Stimulated activated naive CD8-positive, alpha-beta T cell treated with anti-CD3 and anti-CD28 coated beads, Interleukin-15, Interleukin-2, amounts not matched to agents 100 ng/mL and 50 ng/mL, for 24 hours (primary cell): ENCODE measurements around the gene UPF1.
A peak's percentile ranks its signal among the peaks of the same experiment; 100 is the strongest.

Source experiments
- H3K27ac Mint-ChIP-seq: one replicate; pipeline ENCODE4 v1.8.0; 2021; ENCODE audit warnings: mild to moderate bottlenecking, mixed read lengths
- H3K27me3 Mint-ChIP-seq: one replicate; pipeline ENCODE4 v1.8.0; 2021; ENCODE audit warnings: mixed read lengths
- H3K36me3 Mint-ChIP-seq: one replicate; pipeline ENCODE4 v1.8.0; 2021; ENCODE audit warnings: low read depth, mixed read lengths
- H3K4me1 Mint-ChIP-seq: one replicate; pipeline ENCODE4 v1.8.0; 2021; ENCODE audit warnings: low read depth, mixed read lengths
- H3K4me3 Mint-ChIP-seq: one replicate; pipeline ENCODE4 v1.8.0; 2021; ENCODE audit warnings: mild to moderate bottlenecking, mixed read lengths
- H3K9me3 Mint-ChIP-seq: one replicate; pipeline ENCODE4 v1.8.0; 2021; ENCODE audit warnings: mixed read lengths

The UPF1 gene

GRCh38 chr19:18840288-18841267 is 8.8 kb downstream of the UPF1 start:
- H3K4me3 Mint-ChIP-seq, result peak overlapping the region; percentile 5

DNA sequence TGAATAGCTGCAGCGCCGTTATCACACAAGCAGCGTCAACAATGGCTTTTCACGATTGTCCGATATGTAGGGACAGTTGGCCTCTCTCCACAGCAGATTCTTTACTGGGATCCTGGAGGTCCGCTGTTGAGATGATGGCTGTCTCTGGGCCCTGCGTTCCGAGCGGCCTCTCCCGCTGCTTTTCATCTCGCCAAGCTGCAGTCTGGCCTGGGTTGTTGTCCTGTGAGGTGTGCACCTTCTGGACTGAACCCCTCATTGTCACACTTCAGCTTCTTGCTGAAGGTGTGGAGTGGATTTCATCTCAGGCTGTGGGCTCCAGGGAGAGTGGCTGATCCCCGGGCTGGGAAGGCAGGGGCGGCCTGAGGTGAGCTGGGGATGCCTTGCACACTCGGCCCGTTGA is 9.6 kb downstream of the UPF1 start:
- Mint-ChIP-seq H3K27ac (no peak overlapping the region), H3K4me3 (no peak overlapping the region), H3K9me3 (no peaks in the 10 kb centered on the region), H3K27me3 (no peaks in the 10 kb centered on the region), H3K36me3 (peaks cover 41% of the 10 kb centered on the region), H3K4me1 (peaks cover 95% of the 10 kb centered on the region)

More at GRCh38 chr19:18840288-18841267, 8.8 kb downstream of the UPF1 start:
- Mint-ChIP-seq H3K9me3 (no peaks in the 10 kb centered on the region), H3K27me3 (no peaks in the 10 kb centered on the region), H3K4me1 (peaks cover 97% of the 10 kb centered on the region), H3K36me3 (peaks cover 44% of the 10 kb centered on the region), H3K27ac (no peak overlapping the region)

- H3K27ac Mint-ChIP-seq, result peak overlapping the region; percentile 78
- peaks cover 43% of the 10 kb centered on the region for H3K36me3 Mint-ChIP-seq
- no peaks in the 10 kb centered on the region for H3K9me3 Mint-ChIP-seq
- no peaks in the 10 kb centered on the region for H3K27me3 Mint-ChIP-seq
- peaks cover 93% of the 10 kb centered on the region for H3K4me1 Mint-ChIP-seq
- peak overlapping the region; percentile 35 for H3K4me3 Mint-ChIP-seq
Observed at GRCh38 chr19:18842166-18842565, 10.4 kb downstream of the UPF1 start.

DNA sequence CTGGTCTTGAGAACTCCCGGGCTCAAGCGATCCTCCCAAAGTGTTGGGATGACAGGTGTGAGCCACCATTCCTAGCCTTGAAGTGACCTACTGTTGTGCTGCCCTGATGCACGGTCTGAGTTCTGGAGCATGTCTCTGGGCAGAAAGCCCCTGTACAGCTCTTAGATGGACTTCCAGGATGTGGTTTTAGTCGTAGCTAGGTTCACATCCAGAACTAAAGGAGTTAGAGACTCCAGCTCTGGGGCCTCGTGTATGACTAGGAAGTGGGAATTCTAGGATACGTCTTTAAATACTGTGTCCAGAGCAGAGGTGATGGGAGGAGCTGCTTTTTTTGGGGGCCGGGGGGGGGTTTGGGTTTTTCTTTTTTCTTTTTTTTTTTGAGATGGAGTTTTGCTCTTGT is 12.2 kb downstream of the UPF1 start:
- peak overlapping the region; percentile 84 for H3K27ac Mint-ChIP-seq
- H3K4me3 Mint-ChIP-seq, result peak overlapping the region; percentile 73
- peaks cover 46% of the 10 kb centered on the region for H3K36me3 Mint-ChIP-seq
- no peaks in the 10 kb centered on the region for H3K27me3 Mint-ChIP-seq
- H3K4me1 Mint-ChIP-seq, result peaks cover 85% of the 10 kb centered on the region
- H3K9me3 Mint-ChIP-seq, result no peaks in the 10 kb centered on the region

DNA sequence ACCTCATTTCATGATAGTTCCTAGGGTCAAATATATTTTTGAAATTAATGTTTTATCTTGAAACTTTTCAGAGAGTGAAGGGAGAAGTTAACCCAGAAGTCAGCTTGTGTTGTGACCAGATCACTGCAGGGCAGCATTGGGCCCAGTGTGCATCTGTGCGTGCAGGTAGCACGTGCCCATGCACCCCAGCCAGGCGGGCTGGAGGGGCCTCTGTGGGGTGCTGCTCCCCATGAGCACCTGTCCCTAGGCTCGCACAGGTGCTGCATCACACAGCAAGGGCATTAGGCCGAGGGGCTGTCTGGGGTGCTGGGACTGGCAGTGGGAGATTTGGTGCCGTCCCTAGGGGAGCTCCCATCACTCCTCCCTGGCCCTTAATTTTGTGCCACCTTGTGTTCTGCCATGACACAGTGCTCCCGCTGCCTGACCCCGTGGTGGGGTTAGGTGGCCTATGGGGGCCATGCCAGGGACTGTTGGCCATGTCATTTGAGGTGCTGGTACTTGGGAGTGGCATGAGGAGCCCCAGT is 13.1 kb downstream of the UPF1 start:
- no peaks in the 10 kb centered on the region for H3K9me3 Mint-ChIP-seq
- H3K4me3 Mint-ChIP-seq, result no peak overlapping the region
- H3K27me3 Mint-ChIP-seq, result no peaks in the 10 kb centered on the region
- no peak overlapping the region for H3K27ac Mint-ChIP-seq
- peaks cover 47% of the 10 kb centered on the region for H3K36me3 Mint-ChIP-seq
- H3K4me1 Mint-ChIP-seq, result peaks cover 85% of the 10 kb centered on the region

DNA sequence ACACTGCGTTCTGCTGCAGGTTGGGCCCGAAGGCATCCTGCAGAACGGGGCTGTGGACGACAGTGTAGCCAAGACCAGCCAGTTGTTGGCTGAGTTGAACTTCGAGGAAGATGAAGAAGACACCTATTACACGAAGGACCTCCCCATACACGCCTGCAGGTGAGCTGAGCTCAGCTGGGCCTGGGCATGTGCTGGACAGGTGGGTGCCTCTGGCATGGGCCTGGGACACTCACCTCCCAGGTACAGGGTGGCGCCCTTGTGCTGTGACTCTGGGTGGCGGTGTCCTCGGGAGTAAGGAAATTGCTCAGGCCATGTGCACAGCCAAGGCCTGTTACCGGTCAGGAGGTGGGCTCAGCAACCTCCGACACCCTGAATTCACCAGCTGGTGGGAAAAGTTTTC is 14.2 kb downstream of the UPF1 start:
- Mint-ChIP-seq H3K27ac (no peak overlapping the region), H3K9me3 (no peaks in the 10 kb centered on the region), H3K4me3 (no peak overlapping the region), H3K27me3 (no peaks in the 10 kb centered on the region), H3K4me1 (peaks cover 79% of the 10 kb centered on the region), H3K36me3 (peaks cover 57% of the 10 kb centered on the region)

- H3K36me3 Mint-ChIP-seq, result peaks cover 62% of the 10 kb centered on the region
- H3K27ac Mint-ChIP-seq, result peak overlapping the region; percentile 9
- H3K9me3 Mint-ChIP-seq, result no peaks in the 10 kb centered on the region
- H3K4me1 Mint-ChIP-seq, result peaks cover 69% of the 10 kb centered on the region
- no peak overlapping the region for H3K4me3 Mint-ChIP-seq
- H3K27me3 Mint-ChIP-seq, result no peaks in the 10 kb centered on the region
Observed at GRCh38 chr19:18846862-18847548, 15.2 kb downstream of the UPF1 start.

DNA sequence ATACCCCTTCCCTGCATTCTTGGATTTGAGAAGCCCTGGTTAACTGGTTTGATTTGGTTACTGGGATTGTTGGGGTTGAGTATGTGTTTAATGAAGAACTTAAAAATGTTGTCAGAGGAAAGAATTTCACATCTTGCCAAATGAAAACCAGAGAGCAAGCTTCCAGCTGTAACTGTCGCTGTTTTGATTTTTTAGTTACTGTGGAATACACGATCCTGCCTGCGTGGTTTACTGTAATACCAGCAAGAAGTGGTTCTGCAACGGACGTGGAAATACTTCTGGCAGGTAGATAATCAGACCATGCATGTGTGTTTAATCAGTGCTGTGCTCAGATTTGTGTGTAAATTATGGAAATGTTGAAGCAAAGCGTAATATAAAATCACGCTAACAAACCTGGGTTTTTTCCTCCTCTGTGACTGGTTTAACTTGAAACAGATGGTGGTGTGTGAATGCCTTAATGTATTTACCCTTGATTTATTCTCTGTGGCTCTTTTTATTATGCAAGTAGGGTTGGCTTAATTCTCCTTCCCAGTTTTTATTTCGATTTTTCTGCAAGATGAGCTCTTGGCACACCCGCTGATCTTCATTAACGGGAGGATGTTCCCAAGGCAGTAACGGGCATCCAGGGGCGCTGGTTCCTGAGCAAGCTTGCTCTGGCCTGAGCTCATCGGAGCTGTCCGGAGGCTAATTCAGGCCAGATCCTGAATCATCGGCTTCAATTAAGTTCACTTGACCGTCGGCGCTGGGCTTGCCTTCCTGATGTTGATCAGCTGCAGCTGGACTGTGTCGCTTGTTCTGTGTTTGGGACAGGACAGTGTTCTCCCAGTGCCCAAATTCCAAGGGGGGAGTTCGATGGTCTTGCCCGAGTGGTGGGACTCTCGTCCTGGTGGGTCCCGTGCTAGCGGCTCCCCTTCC is 16.0 kb downstream of the UPF1 start:
- Mint-ChIP-seq H3K4me1 (peaks cover 63% of the 10 kb centered on the region), H3K27me3 (no peaks in the 10 kb centered on the region), H3K36me3 (peaks cover 68% of the 10 kb centered on the region), H3K4me3 (no peak overlapping the region), H3K27ac (peak overlapping the region; percentile 6), H3K9me3 (no peaks in the 10 kb centered on the region)

DNA sequence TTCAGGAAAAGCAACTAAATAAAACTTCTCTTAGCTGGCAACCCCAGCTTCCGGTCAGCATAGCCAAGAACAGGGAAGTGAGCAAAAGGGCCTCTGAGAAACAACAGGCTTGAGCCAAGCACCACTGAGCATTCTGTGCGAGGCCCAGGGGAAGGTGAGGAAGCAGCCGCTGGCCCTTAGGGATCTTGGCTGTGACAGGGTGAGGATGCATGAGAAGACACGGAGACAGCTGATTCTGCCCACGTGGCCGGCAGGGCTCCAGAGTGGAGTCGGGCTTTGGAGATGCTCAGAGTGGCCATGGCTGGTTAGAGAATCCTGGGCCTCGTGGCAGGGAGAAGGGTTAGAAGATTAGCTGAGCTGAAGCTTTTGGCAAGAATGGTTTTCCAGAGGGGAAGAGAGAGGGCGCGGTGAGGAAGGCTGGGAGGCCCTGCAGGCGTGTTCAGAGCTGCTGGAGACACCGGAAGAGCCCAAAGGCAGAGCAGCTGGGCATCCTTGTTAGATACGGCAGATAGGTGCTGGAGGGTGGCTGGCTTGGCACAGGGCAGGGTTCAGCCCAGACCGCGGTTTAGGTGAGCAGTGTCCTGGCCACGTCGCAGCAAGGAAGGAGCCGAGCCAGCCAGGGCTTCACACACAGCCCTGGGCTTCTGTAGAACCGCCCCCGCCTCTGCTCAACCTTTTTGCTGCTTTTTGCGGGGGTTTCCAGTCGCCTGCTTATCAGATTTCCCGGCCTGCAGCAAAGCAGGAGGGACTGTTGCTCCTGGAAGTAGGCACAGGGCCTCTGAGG is 17.3 kb downstream of the UPF1 start:
- Mint-ChIP-seq H3K27ac (peak overlapping the region; percentile 74), H3K27me3 (no peaks in the 10 kb centered on the region), H3K4me3 (peak overlapping the region; percentile 6), H3K36me3 (peaks cover 77% of the 10 kb centered on the region), H3K4me1 (peaks cover 51% of the 10 kb centered on the region), H3K9me3 (no peaks in the 10 kb centered on the region)

GRCh38 chr19:18849838-18850400 is 18.2 kb downstream of the UPF1 start:
- Mint-ChIP-seq H3K27me3 (no peaks in the 10 kb centered on the region), H3K36me3 (peaks cover 80% of the 10 kb centered on the region), H3K27ac (peak overlapping the region; percentile 74), H3K9me3 (no peaks in the 10 kb centered on the region), H3K4me1 (peaks cover 42% of the 10 kb centered on the region), H3K4me3 (peak overlapping the region; percentile 22)

DNA sequence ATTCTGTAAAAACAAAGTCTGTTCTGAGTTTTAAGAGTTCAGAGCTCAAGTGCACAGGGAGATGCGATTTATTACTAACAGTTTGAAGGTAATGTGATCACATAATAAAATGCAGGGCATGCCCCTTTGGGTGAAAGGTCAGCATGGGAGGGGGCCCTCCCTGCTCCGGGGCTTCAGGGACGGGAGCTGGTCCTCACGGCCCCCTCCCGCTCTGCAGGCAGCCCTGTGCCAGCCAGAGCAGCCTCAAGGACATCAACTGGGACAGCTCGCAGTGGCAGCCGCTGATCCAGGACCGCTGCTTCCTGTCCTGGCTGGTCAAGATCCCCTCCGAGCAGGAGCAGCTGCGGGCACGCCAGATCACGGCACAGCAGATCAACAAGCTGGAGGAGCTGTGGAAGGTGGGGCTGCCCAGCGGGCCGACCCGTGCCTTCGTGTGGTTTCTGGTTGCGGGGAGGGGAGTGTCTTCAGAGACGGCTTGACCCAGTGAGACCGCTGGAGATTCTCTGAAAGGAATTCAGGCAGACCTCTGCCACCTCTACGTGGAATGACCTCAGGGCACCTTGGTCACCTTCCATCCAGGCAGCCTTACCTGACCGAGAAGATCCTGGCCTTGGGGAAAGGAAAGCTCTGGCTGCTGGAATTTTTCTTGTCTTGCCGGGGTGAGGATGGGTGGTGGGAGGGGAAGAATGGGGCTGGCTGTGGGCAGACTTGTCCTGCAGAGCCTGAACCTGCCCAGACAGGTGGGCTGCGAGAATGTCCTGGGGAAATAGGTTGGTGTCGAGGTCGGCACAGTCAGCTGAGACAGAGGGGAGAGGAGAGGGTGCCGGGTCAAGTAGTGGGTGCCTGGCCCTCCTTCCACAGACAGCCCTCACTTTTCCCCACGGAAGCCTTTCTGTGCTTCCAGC is 19.0 kb downstream of the UPF1 start:
- H3K27me3 Mint-ChIP-seq, result no peaks in the 10 kb centered on the region
- no peak overlapping the region for H3K27ac Mint-ChIP-seq
- peaks cover 82% of the 10 kb centered on the region for H3K36me3 Mint-ChIP-seq
- no peaks in the 10 kb centered on the region for H3K9me3 Mint-ChIP-seq
- H3K4me3 Mint-ChIP-seq, result peak overlapping the region; percentile 22
- H3K4me1 Mint-ChIP-seq, result peaks cover 34% of the 10 kb centered on the region

- Mint-ChIP-seq H3K27ac (no peak overlapping the region), H3K36me3 (peaks cover 87% of the 10 kb centered on the region), H3K27me3 (no peaks in the 10 kb centered on the region), H3K4me3 (no peak overlapping the region), H3K4me1 (peaks cover 27% of the 10 kb centered on the region), H3K9me3 (no peaks in the 10 kb centered on the region)
Observed at GRCh38 chr19:18851673-18852325, 20.0 kb downstream of the UPF1 start.
